ENCODE data around the gene LMBRD2.

The LMBRD2 gene

GRCh38 chr5:36175043-36175442 lies 23.4 kb upstream of the LMBRD2 start:
- Histone ChIP-seq H3K36me3 (ENCODE audit: control insufficient read depth in 4 of 4, insufficient read depth in 4 of 4, low read length in 3 of 4) (peaks cover 34 to 77% (median 51%) of the 10 kb centered on the region in 4 experiments), H3K4me3 (ENCODE audit: control insufficient read depth in 1 of 7, extremely low read depth in 1 of 7, insufficient read depth in 4 of 7, low read depth in 2 of 7, low read length in 6 of 7) (no peak overlapping the region), H3K27ac (ENCODE audit: insufficient read depth in 1 of 2, low read depth in 1 of 2, low read length in 2 of 2, poor library complexity in 1 of 2, severe bottlenecking in 2 of 2) (no peak overlapping the region), H3K4me1 (ENCODE audit: control extremely low read depth in 1 of 4, control insufficient read depth in 4 of 4, insufficient read depth in 4 of 4, low read length in 3 of 4) (no peaks in the 10 kb centered on the region), H3K9me3 (ENCODE audit: control extremely low read depth in 1 of 5, control insufficient read depth in 4 of 5, insufficient read depth in 2 of 5, low read depth in 1 of 5, low read length in 4 of 5) (no peaks in the 10 kb centered on the region), H3K27me3 (replicated peaks in 2 of 5; ENCODE audit: control insufficient read depth in 4 of 5, insufficient read depth in 5 of 5, low read length in 4 of 5) (no peaks in the 10 kb centered on the region)
- DNase-seq: no peak
- CTCF ChIA-PET: no interaction called here
- POLR2A ChIA-PET: interaction anchor here (0.6 kb wide), 1 partner anchor 767 kb away, joined by 7 read pairs; no protein-coding TSS in a partner anchor
- WGBS (ENCODE audit: insufficient coverage): 91% methylated on average over 4 of the region's 5 CpGs

- DNase-seq: no peak
- peak overlapping the region in 1 of 2 experiments; percentile 12 for H3K27ac ChIP-seq (ENCODE audit: insufficient read depth in 1 of 2, low read depth in 1 of 2, low read length in 2 of 2, poor library complexity in 1 of 2, severe bottlenecking in 2 of 2)
- 100% methylated on average over 2 of the region's 3 CpGs for WGBS (ENCODE audit: insufficient coverage)
- H3K9me3 ChIP-seq (ENCODE audit: control extremely low read depth in 1 of 5, control insufficient read depth in 4 of 5, insufficient read depth in 2 of 5, low read depth in 1 of 5, low read length in 4 of 5): no peaks in the 10 kb centered on the region
- ChIA-PET CTCF (no interaction called here), POLR2A (no interaction called here)
- no peak overlapping the region for H3K4me3 ChIP-seq (ENCODE audit: control insufficient read depth in 1 of 7, extremely low read depth in 1 of 7, insufficient read depth in 4 of 7, low read depth in 2 of 7, low read length in 6 of 7)
- H3K27me3 ChIP-seq (replicated peaks in 2 of 5; ENCODE audit: control insufficient read depth in 4 of 5, insufficient read depth in 5 of 5, low read length in 4 of 5): no peaks in the 10 kb centered on the region
- no peaks in the 10 kb centered on the region for H3K4me1 ChIP-seq (ENCODE audit: control extremely low read depth in 1 of 4, control insufficient read depth in 4 of 4, insufficient read depth in 4 of 4, low read length in 3 of 4)
- peaks cover 32 to 82% (median 53%) of the 10 kb centered on the region in 4 experiments for H3K36me3 ChIP-seq (ENCODE audit: control insufficient read depth in 4 of 4, insufficient read depth in 4 of 4, low read length in 3 of 4)
Observed at GRCh38 chr5:36174119-36174518, 22.4 kb upstream of the LMBRD2 start.

GRCh38 chr5:36173426-36173825 lies 21.7 kb upstream of the LMBRD2 start:
- WGBS (ENCODE audit: insufficient coverage): no CpG with 5 or more reads among the region's 2 CpGs
- H3K27ac ChIP-seq (ENCODE audit: insufficient read depth in 1 of 2, low read depth in 1 of 2, low read length in 2 of 2, poor library complexity in 1 of 2, severe bottlenecking in 2 of 2): no peak overlapping the region
- POLR2A ChIA-PET: no interaction called here
- H3K4me3 ChIP-seq (ENCODE audit: control insufficient read depth in 1 of 7, extremely low read depth in 1 of 7, insufficient read depth in 4 of 7, low read depth in 2 of 7, low read length in 6 of 7): no peak overlapping the region
- CTCF ChIA-PET: no interaction called here
- no peaks in the 10 kb centered on the region for H3K4me1 ChIP-seq (ENCODE audit: control extremely low read depth in 1 of 4, control insufficient read depth in 4 of 4, insufficient read depth in 4 of 4, low read length in 3 of 4)
- H3K27me3 ChIP-seq (replicated peaks in 2 of 5; ENCODE audit: control insufficient read depth in 4 of 5, insufficient read depth in 5 of 5, low read length in 4 of 5): no peaks in the 10 kb centered on the region
- H3K36me3 ChIP-seq (ENCODE audit: control insufficient read depth in 4 of 4, insufficient read depth in 4 of 4, low read length in 3 of 4): peaks cover 32 to 81% (median 52%) of the 10 kb centered on the region in 4 experiments
- no peaks in the 10 kb centered on the region for H3K9me3 ChIP-seq (ENCODE audit: control extremely low read depth in 1 of 5, control insufficient read depth in 4 of 5, insufficient read depth in 2 of 5, low read depth in 1 of 5, low read length in 4 of 5)
- no peak for DNase-seq

GRCh38 chr5:36172599-36172998 lies 20.9 kb upstream of the LMBRD2 start:
- no peak overlapping the region for H3K27ac ChIP-seq (ENCODE audit: insufficient read depth in 1 of 2, low read depth in 1 of 2, low read length in 2 of 2, poor library complexity in 1 of 2, severe bottlenecking in 2 of 2)
- WGBS (ENCODE audit: insufficient coverage): no CpG with 5 or more reads among the region's 1 CpG
- CTCF ChIA-PET: interaction anchor here (1.5 to 1.7 kb wide), 2 partner anchors 19 to 55 kb away, joined by 4 to 6 read pairs; no protein-coding TSS in a partner anchor
- no peaks in the 10 kb centered on the region for H3K27me3 ChIP-seq (replicated peaks in 2 of 5; ENCODE audit: control insufficient read depth in 4 of 5, insufficient read depth in 5 of 5, low read length in 4 of 5)
- no peaks in the 10 kb centered on the region for H3K9me3 ChIP-seq (ENCODE audit: control extremely low read depth in 1 of 5, control insufficient read depth in 4 of 5, insufficient read depth in 2 of 5, low read depth in 1 of 5, low read length in 4 of 5)
- H3K4me3 ChIP-seq (ENCODE audit: control insufficient read depth in 1 of 7, extremely low read depth in 1 of 7, insufficient read depth in 4 of 7, low read depth in 2 of 7, low read length in 6 of 7): no peak overlapping the region
- H3K36me3 ChIP-seq (ENCODE audit: control insufficient read depth in 4 of 4, insufficient read depth in 4 of 4, low read length in 3 of 4): peaks cover 33 to 82% (median 56%) of the 10 kb centered on the region in 4 experiments
- POLR2A ChIA-PET: interaction anchor here (1.0 kb wide), 1 partner anchor 11 kb away, joined by 3 read pairs; no protein-coding TSS in a partner anchor
- DNase-seq: no peak
- H3K4me1 ChIP-seq (ENCODE audit: control extremely low read depth in 1 of 4, control insufficient read depth in 4 of 4, insufficient read depth in 4 of 4, low read length in 3 of 4): no peaks in the 10 kb centered on the region

- peaks cover 39 to 91% (median 60%) of the 10 kb centered on the region in 4 experiments for H3K36me3 ChIP-seq (ENCODE audit: control insufficient read depth in 4 of 4, insufficient read depth in 4 of 4, low read length in 3 of 4)
- DNase-seq: no peak
- 96% methylated on average over 4 of the region's 5 CpGs for WGBS (ENCODE audit: insufficient coverage)
- CTCF ChIA-PET: interaction anchor here (1.7 kb wide), 1 partner anchor 17 kb away, joined by 6 read pairs; no protein-coding TSS in a partner anchor
- POLR2A ChIA-PET: no interaction called here
- no peaks in the 10 kb centered on the region for H3K27me3 ChIP-seq (replicated peaks in 2 of 5; ENCODE audit: control insufficient read depth in 4 of 5, insufficient read depth in 5 of 5, low read length in 4 of 5)
- H3K4me3 ChIP-seq (ENCODE audit: control insufficient read depth in 1 of 7, extremely low read depth in 1 of 7, insufficient read depth in 4 of 7, low read depth in 2 of 7, low read length in 6 of 7): no peak overlapping the region
- no peak overlapping the region for H3K27ac ChIP-seq (ENCODE audit: insufficient read depth in 1 of 2, low read depth in 1 of 2, low read length in 2 of 2, poor library complexity in 1 of 2, severe bottlenecking in 2 of 2)
- H3K4me1 ChIP-seq (ENCODE audit: control extremely low read depth in 1 of 4, control insufficient read depth in 4 of 4, insufficient read depth in 4 of 4, low read length in 3 of 4): no peaks in the 10 kb centered on the region
- H3K9me3 ChIP-seq (ENCODE audit: control extremely low read depth in 1 of 5, control insufficient read depth in 4 of 5, insufficient read depth in 2 of 5, low read depth in 1 of 5, low read length in 4 of 5): no peaks in the 10 kb centered on the region
Observed at GRCh38 chr5:36170832-36171424, 19.2 kb upstream of the LMBRD2 start.

GRCh38 chr5:36168737-36169136 lies 17.1 kb upstream of the LMBRD2 start:
- CTCF ChIA-PET: interaction anchor here (1.1 to 1.2 kb wide), 2 partner anchors 9 to 12 kb away, joined by 3 to 4 read pairs; no protein-coding TSS in a partner anchor
- WGBS (ENCODE audit: insufficient coverage): 83% methylated on average over 4 of the region's 4 CpGs
- Histone ChIP-seq H3K36me3 (ENCODE audit: control insufficient read depth in 4 of 4, insufficient read depth in 4 of 4, low read length in 3 of 4) (peaks cover 33 to 92% (median 59%) of the 10 kb centered on the region in 4 experiments), H3K4me1 (ENCODE audit: control extremely low read depth in 1 of 4, control insufficient read depth in 4 of 4, insufficient read depth in 4 of 4, low read length in 3 of 4) (no peaks in the 10 kb centered on the region), H3K27me3 (replicated peaks in 2 of 5; ENCODE audit: control insufficient read depth in 4 of 5, insufficient read depth in 5 of 5, low read length in 4 of 5) (no peaks in the 10 kb centered on the region), H3K4me3 (ENCODE audit: control insufficient read depth in 1 of 7, extremely low read depth in 1 of 7, insufficient read depth in 4 of 7, low read depth in 2 of 7, low read length in 6 of 7) (no peak overlapping the region), H3K9me3 (ENCODE audit: control extremely low read depth in 1 of 5, control insufficient read depth in 4 of 5, insufficient read depth in 2 of 5, low read depth in 1 of 5, low read length in 4 of 5) (no peaks in the 10 kb centered on the region), H3K27ac (ENCODE audit: insufficient read depth in 1 of 2, low read depth in 1 of 2, low read length in 2 of 2, poor library complexity in 1 of 2, severe bottlenecking in 2 of 2) (no peak overlapping the region)
- no peak for DNase-seq
- POLR2A ChIA-PET: no interaction called here

- H3K27me3 ChIP-seq (replicated peaks in 2 of 5; ENCODE audit: control insufficient read depth in 4 of 5, insufficient read depth in 5 of 5, low read length in 4 of 5): no peaks in the 10 kb centered on the region
- no peak overlapping the region for H3K27ac ChIP-seq (ENCODE audit: insufficient read depth in 1 of 2, low read depth in 1 of 2, low read length in 2 of 2, poor library complexity in 1 of 2, severe bottlenecking in 2 of 2)
- peaks cover 0 to 3% (median 0%) of the 10 kb centered on the region in 4 experiments for H3K4me1 ChIP-seq (ENCODE audit: control extremely low read depth in 1 of 4, control insufficient read depth in 4 of 4, insufficient read depth in 4 of 4, low read length in 3 of 4)
- POLR2A ChIA-PET: no interaction called here
- CTCF ChIA-PET: interaction anchor here (1.8 kb wide), 1 partner anchor 14 kb away, joined by 6 read pairs; no protein-coding TSS in a partner anchor
- no peak for DNase-seq
- H3K36me3 ChIP-seq (ENCODE audit: control insufficient read depth in 4 of 4, insufficient read depth in 4 of 4, low read length in 3 of 4): peaks cover 34 to 89% (median 64%) of the 10 kb centered on the region in 4 experiments
- no peak overlapping the region for H3K4me3 ChIP-seq (ENCODE audit: control insufficient read depth in 1 of 7, extremely low read depth in 1 of 7, insufficient read depth in 4 of 7, low read depth in 2 of 7, low read length in 6 of 7)
- WGBS (ENCODE audit: insufficient coverage): 100% methylated on average over 1 of the region's 4 CpGs
- H3K9me3 ChIP-seq (ENCODE audit: control extremely low read depth in 1 of 5, control insufficient read depth in 4 of 5, insufficient read depth in 2 of 5, low read depth in 1 of 5, low read length in 4 of 5): no peaks in the 10 kb centered on the region
Observed at GRCh38 chr5:36164461-36164860, 12.8 kb upstream of the LMBRD2 start.
